ENCODE measurements around the gene TAF1. TPM values are rescaled to one million over a fixed set of nuclear protein-coding genes. Genes with fewer than 3 reads are reported as not detected.
"Not testable (repeated sequence)": the region's sequence is repeated elsewhere in the genome, so short reads cannot be mapped to it uniquely, and the experiment has no call there.

The TAF1 gene
- polyA plus RNA-seq, 1 donor (not counting 4 experiments of a cell fraction or from before 2014, with no cell fraction given): 13.3 TPM

DNA sequence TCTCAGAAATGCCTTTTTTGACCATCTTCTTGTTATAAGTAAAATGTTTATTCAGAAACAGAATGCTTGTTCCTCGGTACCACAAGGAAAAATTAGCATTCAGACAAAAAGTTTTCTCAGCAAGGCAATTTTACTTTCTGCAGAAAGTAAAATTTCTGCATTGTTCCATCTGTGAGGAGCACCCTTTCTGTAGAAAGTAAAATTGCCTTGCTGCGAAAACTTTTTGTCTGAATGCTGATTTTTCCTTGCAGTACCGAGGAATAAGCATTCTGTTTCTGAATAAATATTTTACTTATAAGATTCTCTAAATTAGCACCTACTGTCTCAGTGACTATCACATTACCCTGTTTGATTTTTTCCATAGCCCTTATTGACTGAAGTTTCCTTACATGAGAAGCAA lies 39.8 kb upstream of the TAF1 start:
- no peak overlapping the region for H3K4me2 ChIP-seq (ENCODE audit: control insufficient read depth, extremely low read depth, insufficient read depth, low read depth, low read length)
- no peak for DNase-seq (ENCODE audit: low read depth, low spot score)
- FAIRE-seq: no peak
- no peaks in the 10 kb centered on the region for H3K79me2 ChIP-seq (ENCODE audit: control insufficient read depth, insufficient read depth, low read length)
- H3K27ac ChIP-seq (ENCODE audit: control insufficient read depth, insufficient read depth, low read length): no peak overlapping the region
- no peak overlapping the region for H3K9ac ChIP-seq (ENCODE audit: control insufficient read depth, extremely low read depth, insufficient read depth, low read length)
- TF ChIP-seq EZH2 (IDR thresholded peaks at IDR 0.05; ENCODE audit: low read length): no peak
- no peak for TF ChIP-seq CTCF (optimal IDR thresholded peaks at IDR 0.05 in 1 of 3, IDR thresholded peaks at IDR 0.05 in 1 of 3, conservative IDR thresholded peaks at IDR 0.05 in 1 of 3; ENCODE audit: extremely low read depth in 1 of 3, insufficient read depth in 2 of 3, low read length in 3 of 3)
- no peaks in the 10 kb centered on the region for H3K27me3 ChIP-seq (ENCODE audit: control insufficient read depth, extremely low read depth, insufficient read depth, low read length)
- no peak overlapping the region for H2AFZ ChIP-seq (ENCODE audit: control insufficient read depth, low read length)
- peaks cover 4% of the 10 kb centered on the region for H3K9me3 ChIP-seq (ENCODE audit: control insufficient read depth, low read depth, low read length)
- dilution Hi-C loops (cut with MboI; ENCODE audit: extremely low pct_ligation_motif_present, low sequenced_read_pairs): no loop called here
- H3K4me3 ChIP-seq (ENCODE audit: control insufficient read depth in 2 of 3, extremely low read depth in 1 of 3, insufficient read depth in 2 of 3, low read depth in 1 of 3, low read length in 3 of 3): no peak overlapping the region
- no peaks in the 10 kb centered on the region for H3K9me1 ChIP-seq (ENCODE audit: control insufficient read depth, extremely low read depth, insufficient read depth, low read length)
- H3K4me1 ChIP-seq (ENCODE audit: control insufficient read depth, extremely low read depth, insufficient read depth, low read length): no peaks in the 10 kb centered on the region
- no peaks in the 10 kb centered on the region for H4K20me1 ChIP-seq (ENCODE audit: control insufficient read depth, extremely low read depth, insufficient read depth, low read length)
- no peaks in the 10 kb centered on the region for H3K36me3 ChIP-seq (ENCODE audit: control insufficient read depth in 2 of 2, extremely low read depth in 1 of 2, insufficient read depth in 2 of 2, low read length in 2 of 2)

GRCh38 chrX:71349151-71349665 lies 16.9 kb upstream of the TAF1 start:
- H3K9ac ChIP-seq (ENCODE audit: control insufficient read depth, extremely low read depth, insufficient read depth, low read length); H3K36me3 ChIP-seq (ENCODE audit: control insufficient read depth in 2 of 2, extremely low read depth in 1 of 2, insufficient read depth in 2 of 2, low read length in 2 of 2); dilution Hi-C loops (cut with MboI; ENCODE audit: extremely low pct_ligation_motif_present, low sequenced_read_pairs); FAIRE-seq; H3K27ac ChIP-seq (ENCODE audit: control insufficient read depth, insufficient read depth, low read length); H2AFZ ChIP-seq (ENCODE audit: control insufficient read depth, low read length); H3K4me1 ChIP-seq (ENCODE audit: control insufficient read depth, extremely low read depth, insufficient read depth, low read length); H3K79me2 ChIP-seq (ENCODE audit: control insufficient read depth, insufficient read depth, low read length); H3K4me3 ChIP-seq (ENCODE audit: control insufficient read depth in 2 of 3, extremely low read depth in 1 of 3, insufficient read depth in 2 of 3, low read depth in 1 of 3, low read length in 3 of 3); H3K9me1 ChIP-seq (ENCODE audit: control insufficient read depth, extremely low read depth, insufficient read depth, low read length); H3K9me3 ChIP-seq (ENCODE audit: control insufficient read depth, low read depth, low read length); H4K20me1 ChIP-seq (ENCODE audit: control insufficient read depth, extremely low read depth, insufficient read depth, low read length); H3K27me3 ChIP-seq (ENCODE audit: control insufficient read depth, extremely low read depth, insufficient read depth, low read length); H3K4me2 ChIP-seq (ENCODE audit: control insufficient read depth, extremely low read depth, insufficient read depth, low read depth, low read length); DNase-seq (ENCODE audit: low read depth, low spot score): not testable (repeated sequence)

- H3K9me3 ChIP-seq (ENCODE audit: control insufficient read depth, low read depth, low read length); dilution Hi-C loops (cut with MboI; ENCODE audit: extremely low pct_ligation_motif_present, low sequenced_read_pairs); H3K79me2 ChIP-seq (ENCODE audit: control insufficient read depth, insufficient read depth, low read length); H3K4me3 ChIP-seq (ENCODE audit: control insufficient read depth in 2 of 3, extremely low read depth in 1 of 3, insufficient read depth in 2 of 3, low read depth in 1 of 3, low read length in 3 of 3); H3K4me2 ChIP-seq (ENCODE audit: control insufficient read depth, extremely low read depth, insufficient read depth, low read depth, low read length); H3K36me3 ChIP-seq (ENCODE audit: control insufficient read depth in 2 of 2, extremely low read depth in 1 of 2, insufficient read depth in 2 of 2, low read length in 2 of 2); H2AFZ ChIP-seq (ENCODE audit: control insufficient read depth, low read length); H3K9me1 ChIP-seq (ENCODE audit: control insufficient read depth, extremely low read depth, insufficient read depth, low read length); H3K4me1 ChIP-seq (ENCODE audit: control insufficient read depth, extremely low read depth, insufficient read depth, low read length); DNase-seq (ENCODE audit: low read depth, low spot score); H3K9ac ChIP-seq (ENCODE audit: control insufficient read depth, extremely low read depth, insufficient read depth, low read length); H4K20me1 ChIP-seq (ENCODE audit: control insufficient read depth, extremely low read depth, insufficient read depth, low read length); H3K27me3 ChIP-seq (ENCODE audit: control insufficient read depth, extremely low read depth, insufficient read depth, low read length); H3K27ac ChIP-seq (ENCODE audit: control insufficient read depth, insufficient read depth, low read length); FAIRE-seq: not testable (repeated sequence)
Measured at GRCh38 chrX:71349867-71350266, 16.3 kb upstream of the TAF1 start.

DNA sequence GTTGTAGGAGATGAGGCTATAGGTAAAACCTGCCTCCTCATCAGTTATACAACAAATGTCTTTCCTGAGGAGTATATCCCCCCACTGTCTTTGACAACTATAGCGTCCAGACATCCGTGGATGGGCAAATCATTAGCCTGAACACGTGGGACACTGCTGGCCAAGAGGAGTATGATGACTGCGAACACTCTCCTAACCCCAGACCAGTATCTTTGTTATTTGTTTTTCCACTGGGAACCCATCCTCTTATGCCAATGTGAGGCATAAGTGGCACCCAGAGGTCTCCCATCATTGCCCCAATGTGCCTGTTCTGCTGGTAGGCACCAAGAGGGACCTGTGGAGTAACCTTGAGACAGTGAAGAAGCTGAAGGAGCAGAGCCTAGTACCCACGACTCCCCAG lies 13.7 kb upstream of the TAF1 start:
- dilution Hi-C loops (cut with MboI; ENCODE audit: extremely low pct_ligation_motif_present, low sequenced_read_pairs); H3K4me1 ChIP-seq (ENCODE audit: control insufficient read depth, extremely low read depth, insufficient read depth, low read length); H3K9ac ChIP-seq (ENCODE audit: control insufficient read depth, extremely low read depth, insufficient read depth, low read length); H3K9me1 ChIP-seq (ENCODE audit: control insufficient read depth, extremely low read depth, insufficient read depth, low read length); H3K79me2 ChIP-seq (ENCODE audit: control insufficient read depth, insufficient read depth, low read length); H3K36me3 ChIP-seq (ENCODE audit: control insufficient read depth in 2 of 2, extremely low read depth in 1 of 2, insufficient read depth in 2 of 2, low read length in 2 of 2); H3K27me3 ChIP-seq (ENCODE audit: control insufficient read depth, extremely low read depth, insufficient read depth, low read length); H3K27ac ChIP-seq (ENCODE audit: control insufficient read depth, insufficient read depth, low read length); H4K20me1 ChIP-seq (ENCODE audit: control insufficient read depth, extremely low read depth, insufficient read depth, low read length); FAIRE-seq; DNase-seq (ENCODE audit: low read depth, low spot score); H2AFZ ChIP-seq (ENCODE audit: control insufficient read depth, low read length); H3K4me3 ChIP-seq (ENCODE audit: control insufficient read depth in 2 of 3, extremely low read depth in 1 of 3, insufficient read depth in 2 of 3, low read depth in 1 of 3, low read length in 3 of 3); H3K4me2 ChIP-seq (ENCODE audit: control insufficient read depth, extremely low read depth, insufficient read depth, low read depth, low read length); H3K9me3 ChIP-seq (ENCODE audit: control insufficient read depth, low read depth, low read length): not testable (repeated sequence)
